ENCODE data around the gene PHC1. TPM values are rescaled to one million over a fixed set of nuclear protein-coding genes. Genes with fewer than 3 reads are reported as not detected.
"Not testable (repeated sequence)": the region's sequence is repeated elsewhere in the genome, so short reads cannot be mapped to it uniquely, and the experiment has no call there.

The PHC1 gene
- polyA plus RNA-seq, 1 donor (not counting 4 experiments of a cell fraction or from before 2014, with no cell fraction given) = 11.0 TPM

DNA sequence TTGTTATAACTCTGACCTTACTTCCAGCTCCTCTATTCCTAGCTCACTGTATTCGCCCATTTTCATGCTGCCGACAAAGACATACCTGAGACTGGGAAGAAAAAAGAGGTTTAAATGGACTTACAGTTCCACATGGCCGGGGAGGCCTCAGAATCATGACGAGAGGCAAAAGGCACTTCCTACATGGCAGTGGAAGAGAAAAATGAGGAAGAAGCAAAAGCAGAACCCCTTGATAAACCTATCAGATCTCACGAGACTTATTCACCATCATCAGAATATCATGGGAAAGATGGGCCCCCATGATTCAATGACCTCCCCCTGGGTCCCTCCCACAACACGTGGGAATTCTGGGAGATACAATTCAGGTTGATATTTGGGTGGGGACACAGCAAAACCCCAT, 14.5 kb upstream of the PHC1 start:
- TF ChIP-seq, protein P1, sequence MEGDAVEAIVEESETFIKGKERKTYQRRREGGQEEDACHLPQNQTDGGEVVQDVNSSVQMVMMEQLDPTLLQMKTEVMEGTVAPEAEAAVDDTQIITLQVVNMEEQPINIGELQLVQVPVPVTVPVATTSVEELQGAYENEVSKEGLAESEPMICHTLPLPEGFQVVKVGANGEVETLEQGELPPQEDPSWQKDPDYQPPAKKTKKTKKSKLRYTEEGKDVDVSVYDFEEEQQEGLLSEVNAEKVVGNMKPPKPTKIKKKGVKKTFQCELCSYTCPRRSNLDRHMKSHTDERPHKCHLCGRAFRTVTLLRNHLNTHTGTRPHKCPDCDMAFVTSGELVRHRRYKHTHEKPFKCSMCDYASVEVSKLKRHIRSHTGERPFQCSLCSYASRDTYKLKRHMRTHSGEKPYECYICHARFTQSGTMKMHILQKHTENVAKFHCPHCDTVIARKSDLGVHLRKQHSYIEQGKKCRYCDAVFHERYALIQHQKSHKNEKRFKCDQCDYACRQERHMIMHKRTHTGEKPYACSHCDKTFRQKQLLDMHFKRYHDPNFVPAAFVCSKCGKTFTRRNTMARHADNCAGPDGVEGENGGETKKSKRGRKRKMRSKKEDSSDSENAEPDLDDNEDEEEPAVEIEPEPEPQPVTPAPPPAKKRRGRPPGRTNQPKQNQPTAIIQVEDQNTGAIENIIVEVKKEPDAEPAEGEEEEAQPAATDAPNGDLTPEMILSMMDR (optimal IDR thresholded peaks at IDR 0.05 in 1 of 3, IDR thresholded peaks at IDR 0.05 in 1 of 3, conservative IDR thresholded peaks at IDR 0.05 in 1 of 3; ENCODE audit: extremely low read depth in 1 of 3, insufficient read depth in 2 of 3, low read length in 3 of 3) = no peak
- TF ChIP-seq EZH2 (IDR thresholded peaks at IDR 0.05; ENCODE audit: low read length) = no peak

DNA sequence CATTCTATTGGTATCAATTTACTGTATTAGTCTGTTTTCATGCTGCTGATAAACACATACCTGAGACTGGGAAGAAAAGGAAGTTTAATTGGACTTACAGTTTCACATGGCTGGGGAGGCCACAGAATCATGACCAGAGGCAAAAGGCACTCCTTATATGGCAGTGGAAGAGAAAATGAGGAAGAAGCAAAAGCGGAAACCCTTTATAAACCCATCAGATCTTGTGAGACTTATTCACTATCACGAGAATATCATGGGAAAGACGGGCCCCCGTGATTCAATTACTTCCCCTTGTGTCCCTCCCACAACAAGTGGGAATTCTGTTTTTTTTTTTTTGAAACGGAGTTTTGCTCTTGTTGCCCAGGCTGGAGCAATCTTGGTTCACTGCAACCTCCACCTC, 11.6 kb upstream of the PHC1 start:
- dilution Hi-C loops (cut with MboI; ENCODE audit: extremely low pct_ligation_motif_present, low sequenced_read_pairs); H3K9me1 ChIP-seq (ENCODE audit: control insufficient read depth, extremely low read depth, insufficient read depth, low read length); H3K79me2 ChIP-seq (ENCODE audit: control insufficient read depth, insufficient read depth, low read length); H3K36me3 ChIP-seq (ENCODE audit: control insufficient read depth in 2 of 2, extremely low read depth in 1 of 2, insufficient read depth in 2 of 2, low read length in 2 of 2); FAIRE-seq; H3K9ac ChIP-seq (ENCODE audit: control insufficient read depth, extremely low read depth, insufficient read depth, low read length); H3K27ac ChIP-seq (ENCODE audit: control insufficient read depth, insufficient read depth, low read length); H3K4me2 ChIP-seq (ENCODE audit: control insufficient read depth, extremely low read depth, insufficient read depth, low read depth, low read length); H3K4me1 ChIP-seq (ENCODE audit: control insufficient read depth, extremely low read depth, insufficient read depth, low read length); H3K9me3 ChIP-seq (ENCODE audit: control insufficient read depth, low read depth, low read length); H4K20me1 ChIP-seq (ENCODE audit: control insufficient read depth, extremely low read depth, insufficient read depth, low read length); DNase-seq (ENCODE audit: low read depth, low spot score); H3K27me3 ChIP-seq (ENCODE audit: control insufficient read depth, extremely low read depth, insufficient read depth, low read length); H3K4me3 ChIP-seq (ENCODE audit: control insufficient read depth in 2 of 3, extremely low read depth in 1 of 3, insufficient read depth in 2 of 3, low read depth in 1 of 3, low read length in 3 of 3); H2AFZ ChIP-seq (ENCODE audit: control insufficient read depth, low read length): not testable (repeated sequence)

More for the DNA sequence above, 14.5 kb upstream of the PHC1 start:
- Histone ChIP-seq H3K9ac (ENCODE audit: control insufficient read depth, extremely low read depth, insufficient read depth, low read length) (no peak overlapping the region), H3K79me2 (ENCODE audit: control insufficient read depth, insufficient read depth, low read length) (no peaks in the 10 kb centered on the region), H3K27ac (ENCODE audit: control insufficient read depth, insufficient read depth, low read length) (no peak overlapping the region), H3K9me1 (ENCODE audit: control insufficient read depth, extremely low read depth, insufficient read depth, low read length) (no peaks in the 10 kb centered on the region), H3K9me3 (ENCODE audit: control insufficient read depth, low read depth, low read length) (no peaks in the 10 kb centered on the region), H3K27me3 (ENCODE audit: control insufficient read depth, extremely low read depth, insufficient read depth, low read length) (no peaks in the 10 kb centered on the region), H3K36me3 (ENCODE audit: control insufficient read depth in 2 of 2, extremely low read depth in 1 of 2, insufficient read depth in 2 of 2, low read length in 2 of 2) (no peaks in the 10 kb centered on the region), H4K20me1 (ENCODE audit: control insufficient read depth, extremely low read depth, insufficient read depth, low read length) (no peaks in the 10 kb centered on the region), H3K4me1 (ENCODE audit: control insufficient read depth, extremely low read depth, insufficient read depth, low read length) (no peaks in the 10 kb centered on the region), H3K4me2 (ENCODE audit: control insufficient read depth, extremely low read depth, insufficient read depth, low read depth, low read length) (no peak overlapping the region), H3K4me3 (ENCODE audit: control insufficient read depth in 2 of 3, extremely low read depth in 1 of 3, insufficient read depth in 2 of 3, low read depth in 1 of 3, low read length in 3 of 3) (no peak overlapping the region), H2AFZ (ENCODE audit: control insufficient read depth, low read length) (no peak overlapping the region)
- DNase-seq (ENCODE audit: low read depth, low spot score) = no peak
- dilution Hi-C loops (cut with MboI; ENCODE audit: extremely low pct_ligation_motif_present, low sequenced_read_pairs) = no loop called here
- no peak for FAIRE-seq

DNA sequence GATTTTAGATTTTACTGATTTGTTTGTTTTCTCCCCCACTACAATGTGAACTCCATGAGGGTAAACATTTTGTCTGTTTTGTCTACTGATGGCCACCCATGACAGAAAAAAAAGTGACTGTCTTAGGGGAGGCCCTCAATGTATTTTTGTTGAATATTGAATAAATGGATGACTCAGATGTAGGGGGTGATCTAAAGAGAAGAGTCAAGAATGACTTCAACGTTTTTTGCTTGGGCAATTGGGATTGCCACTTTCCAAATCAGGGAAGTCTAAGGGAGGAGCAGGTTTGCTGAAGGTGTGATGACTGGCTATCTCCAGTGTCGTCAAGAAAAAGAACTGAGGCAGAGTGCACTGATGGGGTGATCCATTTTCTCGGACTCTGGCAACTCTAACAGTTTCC, 10.7 kb upstream of the PHC1 start:
- dilution Hi-C loops (cut with MboI; ENCODE audit: extremely low pct_ligation_motif_present, low sequenced_read_pairs) = no loop called here
- TF ChIP-seq, protein P1 (optimal IDR thresholded peaks at IDR 0.05 in 1 of 3, IDR thresholded peaks at IDR 0.05 in 1 of 3, conservative IDR thresholded peaks at IDR 0.05 in 1 of 3; ENCODE audit: extremely low read depth in 1 of 3, insufficient read depth in 2 of 3, low read length in 3 of 3) = no peak
- TF ChIP-seq EZH2 (IDR thresholded peaks at IDR 0.05; ENCODE audit: low read length) = no peak
- no peak for FAIRE-seq

More for the DNA sequence above, 10.7 kb upstream of the PHC1 start:
- Histone ChIP-seq H3K9me1 (ENCODE audit: control insufficient read depth, extremely low read depth, insufficient read depth, low read length) (no peaks in the 10 kb centered on the region), H3K9me3 (ENCODE audit: control insufficient read depth, low read depth, low read length) (no peaks in the 10 kb centered on the region), H3K36me3 (ENCODE audit: control insufficient read depth in 2 of 2, extremely low read depth in 1 of 2, insufficient read depth in 2 of 2, low read length in 2 of 2) (no peaks in the 10 kb centered on the region), H3K4me2 (ENCODE audit: control insufficient read depth, extremely low read depth, insufficient read depth, low read depth, low read length) (no peak overlapping the region), H4K20me1 (ENCODE audit: control insufficient read depth, extremely low read depth, insufficient read depth, low read length) (no peaks in the 10 kb centered on the region), H3K27me3 (ENCODE audit: control insufficient read depth, extremely low read depth, insufficient read depth, low read length) (no peaks in the 10 kb centered on the region), H3K27ac (ENCODE audit: control insufficient read depth, insufficient read depth, low read length) (no peak overlapping the region), H3K9ac (ENCODE audit: control insufficient read depth, extremely low read depth, insufficient read depth, low read length) (no peak overlapping the region), H2AFZ (ENCODE audit: control insufficient read depth, low read length) (no peak overlapping the region), H3K4me1 (ENCODE audit: control insufficient read depth, extremely low read depth, insufficient read depth, low read length) (no peaks in the 10 kb centered on the region), H3K79me2 (ENCODE audit: control insufficient read depth, insufficient read depth, low read length) (no peaks in the 10 kb centered on the region), H3K4me3 (ENCODE audit: control insufficient read depth in 2 of 3, extremely low read depth in 1 of 3, insufficient read depth in 2 of 3, low read depth in 1 of 3, low read length in 3 of 3) (no peak overlapping the region)
- no peak for DNase-seq (ENCODE audit: low read depth, low spot score)

Measured in keratinocyte (primary cell).